ELR (cell line): ENCODE results near the gene ADIPOQ.
"Not testable (repeated sequence)": the region's sequence is repeated elsewhere in the genome, so short reads cannot be mapped to it uniquely, and the experiment has no call there.

Source experiments
- DNase-seq: peaks from one replicate; pipeline ENCODE4 v3.0.0-alpha.2; 2015; ENCODE audit warnings: low read depth

The ADIPOQ gene

DNA sequence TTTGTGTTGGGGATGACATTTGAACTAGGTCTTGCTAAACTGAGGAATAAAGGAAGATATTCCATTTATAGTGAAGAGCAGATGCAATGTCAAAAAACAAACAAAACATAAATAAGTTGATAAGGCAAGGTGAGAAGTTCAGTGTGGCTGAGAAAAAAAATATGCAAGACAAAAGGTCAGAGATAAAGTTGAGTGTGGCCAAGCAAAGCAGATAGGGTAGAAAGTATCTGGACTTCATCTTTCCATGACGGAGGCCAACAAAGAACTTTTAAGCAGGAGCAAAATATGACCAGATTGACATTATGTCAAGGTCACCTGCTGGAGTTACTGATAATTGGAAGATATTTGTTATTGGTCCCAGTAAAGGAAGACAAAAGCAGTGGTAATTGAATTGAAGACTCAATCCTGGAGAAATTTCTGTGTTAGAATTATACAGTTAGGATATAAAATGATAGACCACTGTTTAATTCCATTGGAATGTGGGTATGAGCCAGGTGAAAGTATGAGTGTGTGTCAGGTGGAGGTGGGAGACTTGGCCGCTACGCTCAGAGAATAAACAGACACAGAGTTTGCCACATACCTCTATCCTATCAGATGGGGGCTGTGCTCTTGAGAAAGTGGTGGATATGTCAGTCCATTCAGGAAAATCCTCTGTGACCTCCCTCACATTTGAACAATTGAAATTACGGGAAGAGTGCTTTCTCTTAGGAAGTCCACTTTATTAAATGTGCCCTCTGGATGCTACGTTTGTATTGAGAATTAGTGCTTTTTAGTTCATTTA is 28.1 kb downstream of the ADIPOQ start:
- no peak for DNase-seq

GRCh38 chr3:186871403-186871924 is 29.0 kb downstream of the ADIPOQ start:
- DNase-seq = no peak

DNA sequence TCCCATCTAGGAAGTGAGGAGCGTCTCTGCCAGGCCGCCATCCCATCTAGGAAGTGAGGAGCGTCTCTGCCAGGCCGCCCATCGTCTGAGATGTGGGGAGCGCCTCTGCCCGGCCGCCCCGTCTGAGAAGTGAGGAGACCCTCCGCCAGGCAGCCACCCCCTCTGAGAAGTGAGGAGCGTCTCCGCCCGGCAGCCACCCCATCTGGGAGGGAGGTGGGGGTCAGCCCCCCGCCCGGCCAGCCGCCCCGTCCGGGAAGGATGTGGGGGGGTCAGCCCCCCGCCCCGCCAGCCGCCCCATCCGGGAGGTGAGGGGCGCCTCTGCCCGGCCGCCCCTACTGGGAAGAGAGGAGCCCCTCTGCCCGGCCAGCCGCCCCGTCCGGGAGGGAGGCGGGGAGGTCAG is 31.3 kb downstream of the ADIPOQ start:
- not testable (repeated sequence) for DNase-seq

GRCh38 chr3:186874216-186874615 is 31.7 kb downstream of the ADIPOQ start:
- DNase-seq = not testable (repeated sequence)

- DNase-seq = not testable (repeated sequence)
These were observed 32.3 kb downstream of the ADIPOQ start for GRCh38 chr3:186874841-186875240.

- DNase-seq = no peak
These were observed 33.2 kb downstream of the ADIPOQ start for GRCh38 chr3:186875708-186876107.

DNA sequence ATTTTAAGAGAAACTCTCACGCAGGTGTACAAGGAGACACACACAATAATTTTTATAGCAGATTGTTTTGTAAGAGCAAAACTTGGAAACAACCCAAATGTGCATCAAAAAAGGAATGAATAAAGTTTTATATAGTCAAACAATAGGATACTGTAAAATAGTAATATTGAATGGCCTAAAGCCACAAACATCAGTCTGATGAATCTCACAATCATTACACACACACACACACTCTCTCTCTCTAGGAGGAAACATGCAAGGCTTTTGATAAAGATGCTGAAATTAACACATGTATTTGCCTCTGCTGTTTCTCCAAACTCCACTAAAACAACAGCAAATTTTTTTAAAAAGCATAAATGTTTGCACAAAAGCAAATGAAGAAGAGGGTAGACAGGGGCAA is 37.3 kb downstream of the ADIPOQ start:
- no peak for DNase-seq

DNA sequence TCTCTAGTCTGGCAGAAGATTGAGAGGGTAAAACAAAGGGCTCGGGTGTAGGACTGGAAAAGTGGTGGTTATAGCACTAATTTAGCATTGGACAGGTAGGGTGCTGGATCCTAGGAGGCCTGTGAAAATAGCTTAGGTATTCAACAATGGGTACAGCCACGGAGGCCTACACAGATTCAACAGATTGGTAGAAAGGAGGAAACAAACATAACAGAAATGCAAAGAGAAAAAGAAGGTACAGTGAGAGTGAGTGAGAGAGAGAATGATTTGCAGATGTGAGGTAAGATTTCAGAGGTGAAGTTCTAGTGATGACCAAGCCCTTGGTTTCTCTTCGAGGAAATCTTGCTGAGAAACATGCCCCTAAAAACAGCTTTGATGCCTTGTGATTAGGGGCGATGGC is 37.9 kb downstream of the ADIPOQ start:
- DNase-seq = no peak

GRCh38 chr3:186882150-186882524 is 39.6 kb downstream of the ADIPOQ start:
- peak; percentile 23 for DNase-seq

DNA sequence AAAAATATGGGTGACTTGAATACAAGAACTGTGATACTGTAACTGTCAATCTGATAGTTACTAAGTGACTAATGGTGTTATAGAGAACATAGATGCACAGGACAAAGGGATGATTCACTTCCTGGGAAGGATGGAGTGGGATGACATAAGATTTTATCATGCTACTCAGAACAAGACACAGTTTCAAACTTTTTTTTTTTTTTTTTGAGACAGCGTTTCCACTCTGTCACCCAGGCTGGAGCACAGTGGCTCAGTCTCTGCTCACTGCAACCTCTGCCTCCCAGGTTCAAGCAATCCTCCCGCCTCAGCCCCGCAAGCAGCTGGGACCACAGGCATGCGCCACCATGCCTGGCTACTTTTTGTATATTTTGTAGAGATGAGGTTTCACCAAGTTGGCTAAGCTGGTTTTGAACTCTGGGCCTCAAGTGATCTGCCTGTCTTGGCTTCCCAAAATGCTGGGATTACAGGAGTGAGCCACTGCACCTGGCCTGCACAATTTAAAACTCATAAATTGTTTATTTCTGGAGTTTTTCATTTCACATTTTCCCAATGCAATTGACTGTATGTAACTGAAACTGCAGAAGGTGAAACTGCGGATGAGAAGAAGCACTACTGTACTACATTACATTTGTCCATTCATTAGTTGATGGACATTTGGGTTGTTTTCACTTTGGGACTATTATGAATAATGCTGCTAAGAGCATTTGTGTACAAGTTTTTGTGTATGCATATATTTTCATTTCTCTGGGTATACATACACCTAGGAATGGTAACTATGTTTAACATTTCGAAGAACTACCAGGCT is 40.6 kb downstream of the ADIPOQ start:
- peak; percentile 95 for DNase-seq

GRCh38 chr3:186883686-186884058 is 41.2 kb downstream of the ADIPOQ start:
- DNase-seq = no peak

GRCh38 chr3:186884868-186885267 is 42.4 kb downstream of the ADIPOQ start:
- not testable (repeated sequence) for DNase-seq

DNA sequence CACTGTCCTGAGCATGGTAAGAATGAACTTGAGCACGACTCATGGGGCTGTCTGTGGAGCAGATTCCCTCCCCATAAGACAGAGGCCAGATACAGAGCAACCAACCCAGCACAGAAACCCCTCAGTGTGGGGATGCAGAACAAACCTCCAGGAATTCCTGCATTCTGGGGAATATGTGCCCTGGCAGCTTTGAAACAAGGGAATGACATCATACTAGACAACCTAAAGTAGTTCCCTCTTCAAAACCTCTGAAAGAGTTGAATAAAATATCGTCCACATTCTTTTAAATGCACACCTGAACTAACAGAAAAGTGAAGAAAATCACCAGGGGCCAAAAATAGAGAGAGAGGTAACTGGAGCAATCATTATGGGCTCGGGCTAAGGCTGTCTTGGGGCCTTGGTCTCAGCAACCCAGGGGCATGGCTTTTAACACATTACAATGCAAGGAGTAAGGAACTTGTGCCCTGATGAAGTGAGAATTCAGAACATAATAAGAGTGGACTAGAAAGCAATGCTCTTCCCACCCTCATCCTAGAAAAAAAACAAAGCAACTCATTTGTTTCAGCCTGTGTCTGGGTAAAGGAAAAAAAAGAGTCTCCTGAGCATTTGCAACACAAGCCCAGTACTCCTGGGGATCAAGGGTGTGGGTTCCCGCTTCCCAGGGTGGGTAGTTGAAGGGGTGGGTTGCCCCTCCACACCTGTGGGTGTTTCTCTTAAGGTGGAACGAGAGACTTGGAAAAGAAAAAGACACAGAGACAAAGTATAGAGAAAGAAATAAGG is 43.9 kb downstream of the ADIPOQ start:
- DNase-seq = no peak

GRCh38 chr3:186887507-186887938 is 45.0 kb downstream of the ADIPOQ start:
- not testable (repeated sequence) for DNase-seq

DNA sequence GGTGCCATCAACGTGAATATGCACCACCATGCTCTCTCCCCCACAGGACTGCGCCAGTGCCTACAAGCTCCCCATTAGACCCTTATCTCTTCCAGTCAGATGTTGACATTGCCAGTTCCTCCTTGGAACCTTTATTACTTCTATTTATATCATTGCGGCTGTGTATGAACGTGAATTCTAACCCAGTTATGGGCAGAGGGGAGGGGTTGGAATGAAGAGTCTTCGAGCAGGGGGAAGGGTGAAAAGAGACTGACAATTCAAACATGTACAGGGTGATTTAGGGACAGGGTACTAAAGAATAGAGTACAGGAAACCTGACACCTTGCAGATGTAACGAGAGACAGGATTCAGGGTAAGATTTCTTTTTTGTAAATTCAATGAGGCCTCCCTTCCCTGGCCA is 46.1 kb downstream of the ADIPOQ start:
- DNase-seq = no peak

DNA sequence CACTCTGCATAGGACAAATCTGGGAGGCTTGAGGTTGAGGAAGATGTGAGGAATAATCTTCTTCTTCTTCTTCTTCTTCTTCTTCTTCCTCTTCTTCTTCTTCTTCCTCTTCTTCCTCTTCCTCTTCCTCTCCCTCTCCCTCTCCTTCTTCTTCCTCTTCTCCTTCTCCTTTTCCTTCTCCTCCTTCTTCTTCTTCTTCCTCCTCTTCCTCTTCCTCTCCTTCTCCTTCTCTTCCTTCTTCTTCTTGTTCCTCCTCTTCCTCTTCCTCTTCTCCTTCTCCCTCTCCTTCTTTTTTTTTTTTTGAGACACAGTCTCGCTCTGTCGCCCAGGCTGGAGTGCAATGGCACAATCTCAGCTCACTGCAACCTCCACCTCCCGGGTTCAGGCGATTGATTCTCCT is 47.2 kb downstream of the ADIPOQ start:
- DNase-seq = not testable (repeated sequence)

- DNase-seq = no peak
These were observed 48.4 kb downstream of the ADIPOQ start for GRCh38 chr3:186890911-186891310.

DNA sequence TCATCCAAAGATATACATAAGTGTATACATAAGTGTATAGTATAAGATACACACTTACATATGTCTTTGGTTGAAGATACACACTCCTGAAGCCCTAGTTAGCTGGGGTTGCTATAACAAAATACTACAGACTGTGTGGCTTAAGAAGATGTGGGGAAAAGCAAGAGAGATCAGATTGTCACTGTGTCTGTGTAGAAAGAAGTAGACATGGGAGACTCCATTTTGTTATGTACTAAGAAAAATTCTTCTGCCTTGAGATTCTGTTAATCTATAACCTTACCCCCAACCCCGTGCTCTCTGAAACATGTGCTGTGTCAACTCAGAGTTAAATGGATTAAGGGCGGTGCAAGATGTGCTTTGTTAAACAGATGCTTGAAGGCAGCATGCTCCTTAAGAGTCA is 50.6 kb downstream of the ADIPOQ start:
- DNase-seq = not testable (repeated sequence)

DNA sequence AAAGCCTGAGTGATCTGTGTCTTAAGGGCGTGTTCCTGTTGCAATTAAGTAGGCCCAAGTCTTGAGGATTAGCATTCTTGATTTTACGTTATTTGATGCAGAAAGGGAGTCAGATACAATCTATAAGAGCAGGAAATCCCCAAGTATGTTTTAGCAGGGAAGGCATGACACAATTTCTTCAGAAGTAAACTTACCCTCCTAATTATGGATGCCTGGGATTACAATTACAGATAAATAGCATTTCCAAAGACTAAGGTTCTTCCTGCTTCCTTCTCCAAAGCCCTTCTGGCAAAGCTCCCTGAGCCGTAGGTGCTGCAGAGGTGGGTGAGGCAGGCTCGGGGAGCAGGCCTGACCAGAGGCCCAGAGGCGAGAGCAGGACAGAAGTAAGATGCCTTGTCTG is 52.9 kb downstream of the ADIPOQ start:
- DNase-seq = no peak

- no peak for DNase-seq
These were observed 53.5 kb downstream of the ADIPOQ start for GRCh38 chr3:186896006-186896405.

DNA sequence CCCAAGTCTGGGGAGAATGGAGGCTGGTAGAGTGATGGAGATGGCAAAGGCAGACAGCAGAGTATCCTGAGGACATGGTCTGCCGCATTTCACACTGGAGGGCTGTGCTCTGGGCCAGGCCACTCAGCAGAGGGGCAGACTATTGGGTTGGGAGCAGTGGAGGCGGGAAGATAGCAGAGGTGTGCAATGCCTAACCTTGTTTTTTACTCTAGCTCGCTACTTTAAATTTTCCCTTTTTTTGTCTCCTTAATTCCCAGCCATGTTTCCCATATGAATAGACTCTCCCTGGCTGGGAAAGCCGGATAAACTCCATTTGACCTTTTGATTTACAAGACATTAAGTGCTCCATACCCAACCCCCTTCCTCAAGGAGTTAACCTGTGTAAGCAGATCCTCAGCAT is 54.4 kb downstream of the ADIPOQ start:
- no peak for DNase-seq

- DNase-seq = no peak
These were observed 58.7 kb downstream of the ADIPOQ start for GRCh38 chr3:186901135-186901734.
